Panc1 (cell line): Measurements from ENCODE around the gene TLL2. TPM values are rescaled to one million over a fixed set of nuclear protein-coding genes. Genes with fewer than 3 reads are reported as not detected.

Source experiments
- ATAC-seq: fragments of 200-7000 bp; cut with Tn5 transposase; 2 replicates; pipeline ENCODE4 v1.9.1; 2020; ENCODE audit warnings: mild to moderate bottlenecking, moderate library complexity
- BruUV-seq: library from RNA; stranded (reverse); fragments of 400-500 nt; replicated peaks from 2 replicates; lab custom pipeline; 2021; lab: Mats Ljungman, UMichigan
- CTCF ChIA-PET: fragments of 300-600 bp; sonication (Branson Sonifier 250); formaldehyde crosslinking; loops from one replicate; lab custom pipeline; 2022; ENCODE audit warnings: antibody characterized with exemption; lab: Charles Lee
- POLR2A ChIA-PET: fragments of 300-600 bp; sonication (Branson Sonifier 250); formaldehyde crosslinking; loops from one replicate; lab custom pipeline; 2022; ENCODE audit warnings: antibody characterized with exemption; lab: Charles Lee
- DNase-seq: peaks from one replicate; pipeline ENCODE4 v3.0.0-alpha.2; 2010; ENCODE audit warnings: low read depth, low spot score
- H3K27ac ChIP-seq: 2 replicates; pipeline ENCODE4 v1.5.1; 2011; ENCODE audit warnings: mild to moderate bottlenecking, low read length, inconsistent platforms
- H3K27me3 ChIP-seq: fragments of 200-500 bp; sonication (Bioruptor generic); 2 replicates; pipeline ENCODE4 v1.6.0; 2014; ENCODE audit warnings: low read length, inconsistent platforms; ENCODE audit not compliant: control insufficient read depth, insufficient read depth
- H3K36me3 ChIP-seq: fragments of 200-500 bp; sonication (Bioruptor generic); 2 replicates; pipeline ENCODE4 v1.5.1; 2014; ENCODE audit warnings: inconsistent platforms, mild to moderate bottlenecking, low read length, moderate library complexity; ENCODE audit not compliant: control insufficient read depth, insufficient read depth
- H3K4me1 ChIP-seq: 2 replicates; pipeline ENCODE4 v1.5.1; 2011; ENCODE audit warnings: inconsistent platforms, mild to moderate bottlenecking, low read length, moderate library complexity; ENCODE audit not compliant: control insufficient read depth, insufficient read depth
- H3K4me3 ChIP-seq, 2 experiments: 2 replicates each; pipeline ENCODE4 v1.5.1; 2011 to 2012; ENCODE audit warnings: low read depth in 2 of 2, low read length in 2 of 2, mild to moderate bottlenecking in 2 of 2, inconsistent platforms in 1 of 2, moderate library complexity in 1 of 2
- H3K9me3 ChIP-seq: fragments of 200-500 bp; sonication (Bioruptor generic); 2 replicates; pipeline ENCODE4 v1.5.1; 2014; ENCODE audit warnings: low read depth, mild to moderate bottlenecking, inconsistent platforms, low read length, moderate library complexity; ENCODE audit not compliant: control insufficient read depth, insufficient read depth
- POLR2AphosphoS5 ChIP-seq: IDR thresholded peaks from 2 replicates; pipeline ENCODE4 v1.6.1; 2012; ENCODE audit warnings: mild to moderate bottlenecking, low read depth, low read length, moderate library complexity
- SIN3A ChIP-seq: IDR thresholded peaks from 2 replicates; pipeline ENCODE4 v1.6.1; 2012; ENCODE audit warnings: low read depth, mild to moderate bottlenecking, low read length, moderate library complexity, borderline replicate concordance; ENCODE audit not compliant: insufficient read depth
- TCF7L2 ChIP-seq: IDR thresholded peaks from 2 replicates; pipeline ENCODE4 v1.6.1; 2011; ENCODE audit warnings: mild to moderate bottlenecking, low read depth, low read length, inconsistent platforms
- in situ Hi-C: cut with HindIII; loops from 2 replicates; pipeline ENCODE4 v1.10.0; 2016; ENCODE audit warnings: low sequenced_read_pairs, low pct_unique_long_range_greater_than_20kb
- intact Hi-C: fragments of 100-400 bp; cut with micrococcal nuclease; formaldehyde crosslinking; loops from one replicate; pipeline ENCODE4 v1.10.0; 2022; ENCODE audit not compliant: unreplicated experiment
- total RNA-seq: library from RNA; stranded (reverse); gene quantifications from one replicate; pipeline ENCODE4 v1.2.1, GENCODE V29; 2021; ENCODE audit not compliant: unreplicated experiment
- TF ChIP-seq, protein P1 (sequence below), 2 experiments: IDR thresholded peaks; 2 replicates each; pipeline ENCODE4 v1.6.1; 2011 to 2012; ENCODE audit warnings: low read depth in 2 of 2, control low read depth in 1 of 2, low read length in 1 of 2, mild to moderate bottlenecking in 1 of 2, moderate library complexity in 1 of 2; ENCODE audit not compliant: insufficient read depth in 1 of 2
- TF ChIP-seq, protein P2 (sequence below): fragments of 450-650 bp; IDR thresholded peaks from 2 replicates; pipeline ENCODE4 v1.5.1; 2017; ENCODE audit warnings: mild to moderate bottlenecking

Gene TLL2
- total RNA-seq, 1 experiment from 2014 or later, result 0.64 TPM

DNA sequence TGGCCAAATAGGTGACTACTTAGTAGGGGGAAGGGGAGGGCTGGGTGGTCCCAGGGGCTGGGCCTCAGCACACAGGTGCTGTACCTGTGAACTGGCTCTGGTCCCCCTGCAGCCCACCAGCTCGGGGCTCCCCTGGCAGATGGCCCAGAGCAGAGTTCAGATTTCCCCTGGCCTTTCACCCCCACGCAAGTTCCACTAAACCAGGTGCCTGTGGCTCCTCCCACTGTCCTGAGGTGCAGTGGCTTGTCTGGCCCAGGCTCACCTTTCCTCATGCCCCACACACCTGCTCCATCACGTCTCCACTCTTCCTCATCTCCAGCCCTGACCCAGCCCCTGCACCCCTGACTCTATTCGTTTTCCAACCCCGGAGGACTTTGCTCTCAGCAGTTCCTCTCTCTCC lies 107.6 kb downstream of the TLL2 start:
- H3K27ac ChIP-seq, result no peak overlapping the region
- no peak overlapping the region for H3K4me3 ChIP-seq
- no TSS peak for BruUV-seq
- H3K4me1 ChIP-seq, result no peaks in the 10 kb centered on the region
- ATAC-seq (no peak), DNase-seq (no peak)
- ChIA-PET POLR2A (interaction anchor here (0.7 kb wide), 1 partner anchor 16 kb away, joined by 5 read pairs; no protein-coding TSS in a partner anchor), CTCF (no interaction called here)
- no peaks in the 10 kb centered on the region for H3K36me3 ChIP-seq
- in situ Hi-C loops, result no loop called here
- no peaks in the 10 kb centered on the region for H3K9me3 ChIP-seq
- intact Hi-C loops, result no loop called here
- TF ChIP-seq POLR2AphosphoS5 (no peak), SIN3A (no peak), TCF7L2 (no peak)
- TF ChIP-seq, protein P1, sequence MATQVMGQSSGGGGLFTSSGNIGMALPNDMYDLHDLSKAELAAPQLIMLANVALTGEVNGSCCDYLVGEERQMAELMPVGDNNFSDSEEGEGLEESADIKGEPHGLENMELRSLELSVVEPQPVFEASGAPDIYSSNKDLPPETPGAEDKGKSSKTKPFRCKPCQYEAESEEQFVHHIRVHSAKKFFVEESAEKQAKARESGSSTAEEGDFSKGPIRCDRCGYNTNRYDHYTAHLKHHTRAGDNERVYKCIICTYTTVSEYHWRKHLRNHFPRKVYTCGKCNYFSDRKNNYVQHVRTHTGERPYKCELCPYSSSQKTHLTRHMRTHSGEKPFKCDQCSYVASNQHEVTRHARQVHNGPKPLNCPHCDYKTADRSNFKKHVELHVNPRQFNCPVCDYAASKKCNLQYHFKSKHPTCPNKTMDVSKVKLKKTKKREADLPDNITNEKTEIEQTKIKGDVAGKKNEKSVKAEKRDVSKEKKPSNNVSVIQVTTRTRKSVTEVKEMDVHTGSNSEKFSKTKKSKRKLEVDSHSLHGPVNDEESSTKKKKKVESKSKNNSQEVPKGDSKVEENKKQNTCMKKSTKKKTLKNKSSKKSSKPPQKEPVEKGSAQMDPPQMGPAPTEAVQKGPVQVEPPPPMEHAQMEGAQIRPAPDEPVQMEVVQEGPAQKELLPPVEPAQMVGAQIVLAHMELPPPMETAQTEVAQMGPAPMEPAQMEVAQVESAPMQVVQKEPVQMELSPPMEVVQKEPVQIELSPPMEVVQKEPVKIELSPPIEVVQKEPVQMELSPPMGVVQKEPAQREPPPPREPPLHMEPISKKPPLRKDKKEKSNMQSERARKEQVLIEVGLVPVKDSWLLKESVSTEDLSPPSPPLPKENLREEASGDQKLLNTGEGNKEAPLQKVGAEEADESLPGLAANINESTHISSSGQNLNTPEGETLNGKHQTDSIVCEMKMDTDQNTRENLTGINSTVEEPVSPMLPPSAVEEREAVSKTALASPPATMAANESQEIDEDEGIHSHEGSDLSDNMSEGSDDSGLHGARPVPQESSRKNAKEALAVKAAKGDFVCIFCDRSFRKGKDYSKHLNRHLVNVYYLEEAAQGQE (IDR thresholded peaks at IDR 0.05; ENCODE audit: insufficient read depth in 1 of 2, low read depth in 2 of 2, low read length in 1 of 2), result no peak
- TF ChIP-seq, protein P2, sequence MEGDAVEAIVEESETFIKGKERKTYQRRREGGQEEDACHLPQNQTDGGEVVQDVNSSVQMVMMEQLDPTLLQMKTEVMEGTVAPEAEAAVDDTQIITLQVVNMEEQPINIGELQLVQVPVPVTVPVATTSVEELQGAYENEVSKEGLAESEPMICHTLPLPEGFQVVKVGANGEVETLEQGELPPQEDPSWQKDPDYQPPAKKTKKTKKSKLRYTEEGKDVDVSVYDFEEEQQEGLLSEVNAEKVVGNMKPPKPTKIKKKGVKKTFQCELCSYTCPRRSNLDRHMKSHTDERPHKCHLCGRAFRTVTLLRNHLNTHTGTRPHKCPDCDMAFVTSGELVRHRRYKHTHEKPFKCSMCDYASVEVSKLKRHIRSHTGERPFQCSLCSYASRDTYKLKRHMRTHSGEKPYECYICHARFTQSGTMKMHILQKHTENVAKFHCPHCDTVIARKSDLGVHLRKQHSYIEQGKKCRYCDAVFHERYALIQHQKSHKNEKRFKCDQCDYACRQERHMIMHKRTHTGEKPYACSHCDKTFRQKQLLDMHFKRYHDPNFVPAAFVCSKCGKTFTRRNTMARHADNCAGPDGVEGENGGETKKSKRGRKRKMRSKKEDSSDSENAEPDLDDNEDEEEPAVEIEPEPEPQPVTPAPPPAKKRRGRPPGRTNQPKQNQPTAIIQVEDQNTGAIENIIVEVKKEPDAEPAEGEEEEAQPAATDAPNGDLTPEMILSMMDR, result no peak
- peaks cover 34% of the 10 kb centered on the region for H3K27me3 ChIP-seq

DNA sequence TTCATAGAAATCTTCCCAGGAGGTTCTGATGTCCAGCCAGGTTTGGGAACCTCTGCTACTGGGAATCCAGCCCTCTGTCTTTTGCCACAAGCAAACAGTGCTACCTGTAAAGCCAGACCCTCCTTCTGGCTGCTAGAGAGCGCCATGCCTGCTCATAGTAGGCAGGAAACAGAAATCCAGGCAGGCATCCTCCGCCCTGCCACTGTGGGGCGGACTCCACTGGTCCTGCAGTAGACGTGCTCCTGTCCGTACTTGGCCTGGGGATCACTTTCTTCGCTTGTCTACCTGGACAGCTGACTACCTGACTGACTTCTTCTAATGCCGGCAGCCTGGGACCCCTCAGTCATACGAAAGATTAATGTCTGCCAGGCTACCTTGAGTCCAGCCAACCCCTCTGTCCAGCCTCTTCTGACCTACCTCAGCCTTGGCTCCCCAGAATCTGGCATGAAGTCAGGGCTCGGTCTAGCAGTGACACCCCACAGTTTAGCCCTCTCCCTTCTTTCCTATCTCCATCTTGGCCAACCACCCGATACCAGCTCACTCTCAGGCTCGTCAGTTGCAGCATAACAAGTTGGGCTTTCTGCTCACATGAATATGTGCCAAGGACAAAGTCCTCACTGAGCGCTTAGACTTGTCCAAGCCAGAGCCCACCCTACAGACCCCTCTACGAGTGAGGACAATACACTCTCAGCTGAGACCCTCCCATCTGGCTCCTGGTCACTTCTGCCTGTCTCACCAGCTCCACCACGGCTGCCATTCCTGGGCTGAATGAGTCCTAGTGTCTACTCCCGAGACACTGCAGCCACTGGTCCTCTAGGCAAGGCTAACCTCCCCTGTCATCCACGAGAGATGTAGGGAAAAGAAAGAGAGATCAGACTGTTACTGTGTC lies 111.1 kb downstream of the TLL2 start:
- BruUV-seq, result no TSS peak
- CTCF ChIA-PET, result no interaction called here
- Histone ChIP-seq H3K4me1 (no peaks in the 10 kb centered on the region), H3K27me3 (peaks cover 42% of the 10 kb centered on the region), H3K9me3 (no peaks in the 10 kb centered on the region), H3K27ac (no peak overlapping the region), H3K4me3 (no peak overlapping the region), H3K36me3 (no peaks in the 10 kb centered on the region)
- ATAC-seq (no peak), DNase-seq (no peak)
- in situ Hi-C loops, result no loop called here
- POLR2A ChIA-PET, result no interaction called here
- intact Hi-C loops, result no loop called here
- TF ChIP-seq POLR2AphosphoS5 (no peak), SIN3A (no peak), TCF7L2 (no peak)
- TF ChIP-seq, protein P1 (IDR thresholded peaks at IDR 0.05; ENCODE audit: insufficient read depth in 1 of 2, low read depth in 2 of 2, low read length in 1 of 2), result no peak
- TF ChIP-seq, protein P2, result no peak
